WTC11 (cell line): ENCODE measurements around the gene MYMK. TPM values are rescaled to one million over a fixed set of nuclear protein-coding genes. Genes with fewer than 3 reads are reported as not detected.

Experiments used
- ATAC-seq: fragments of 200-7000 bp; cut with Tn5 transposase; 2 replicates; pipeline ENCODE4 v1.10.0; 2021; ENCODE audit warnings: mild to moderate bottlenecking, moderate library complexity
- CTCF ChIA-PET: fragments of 300-600 bp; sonication (Branson Sonifier 250); formaldehyde crosslinking; loops from one replicate; lab custom pipeline; 2021; ENCODE audit warnings: antibody characterized with exemption; lab: Charles Lee
- POLR2A ChIA-PET: fragments of 350-600 bp; sonication (Branson Sonifier 250); formaldehyde crosslinking; loops from one replicate; lab custom pipeline; 2021; ENCODE audit warnings: antibody characterized with exemption; lab: Charles Lee
- DNase-seq: peaks from one replicate; pipeline ENCODE4 v3.0.0; 2021; ENCODE audit warnings: low spot score
- H3K27ac Mint-ChIP-seq: 2 replicates; pipeline ENCODE4 v1.8.0; 2021; ENCODE audit warnings: mixed read lengths
- H3K27me3 Mint-ChIP-seq: 2 replicates; pipeline ENCODE4 v1.8.0; 2021; ENCODE audit warnings: low read depth, mild to moderate bottlenecking, moderate library complexity, mixed read lengths
- H3K36me3 Mint-ChIP-seq: 2 replicates; pipeline ENCODE4 v1.8.0; 2021; ENCODE audit warnings: mixed read lengths
- H3K4me1 Mint-ChIP-seq: 2 replicates; pipeline ENCODE4 v1.8.0; 2022; ENCODE audit warnings: mixed read lengths
- H3K4me3 Mint-ChIP-seq: 2 replicates; pipeline ENCODE4 v1.8.0; 2021; ENCODE audit warnings: mild to moderate bottlenecking, moderate library complexity, mixed read lengths
- H3K9me3 Mint-ChIP-seq: 2 replicates; pipeline ENCODE4 v1.8.0; 2021; ENCODE audit warnings: mixed read lengths
- CDX4 ChIP-seq: fragments of 250-450 bp; sonication (Bioruptor Pico); IDR thresholded peaks from 2 replicates; pipeline ENCODE4 v1.9.0; 2021; ENCODE audit warnings: moderate library complexity, mild to moderate bottlenecking, inconsistent platforms, borderline replicate concordance
- CTCF ChIP-seq: fragments of 200-600 bp; IDR thresholded peaks from 2 replicates; pipeline ENCODE4 v1.8.0; 2022; ENCODE audit warnings: antibody characterized with exemption
- EMX1 ChIP-seq: fragments of 250-450 bp; sonication (Bioruptor Pico); IDR thresholded peaks from 2 replicates; pipeline ENCODE4 v1.8.0; 2021; ENCODE audit warnings: mild to moderate bottlenecking
- FOXP1 ChIP-seq: sonication (generic); formaldehyde crosslinking; IDR thresholded peaks from 2 replicates; pipeline ENCODE4 v1.8.0; 2022; ENCODE audit warnings: missing genetic modification reagents, mild to moderate bottlenecking, moderate library complexity, borderline replicate concordance
- JAZF1 ChIP-seq: fragments of 250-450 bp; sonication (Bioruptor Pico); IDR thresholded peaks from 2 replicates; pipeline ENCODE4 v1.9.0; 2021; ENCODE audit warnings: moderate library complexity, mild to moderate bottlenecking, inconsistent platforms
- NR2C2 ChIP-seq: sonication (generic); formaldehyde crosslinking; IDR thresholded peaks from 2 replicates; pipeline ENCODE4 v1.8.0; 2022; ENCODE audit warnings: mild to moderate bottlenecking, missing genetic modification reagents
- PRDM15 ChIP-seq: sonication (generic); formaldehyde crosslinking; IDR thresholded peaks from 2 replicates; pipeline ENCODE4 v1.8.0; 2022; ENCODE audit warnings: missing genetic modification reagents
- PREB ChIP-seq: sonication (generic); formaldehyde crosslinking; IDR thresholded peaks from 2 replicates; pipeline ENCODE4 v1.8.1; 2022; ENCODE audit warnings: mild to moderate bottlenecking, missing genetic modification reagents, moderate library complexity, borderline replicate concordance
- TEAD4 ChIP-seq: sonication (generic); formaldehyde crosslinking; IDR thresholded peaks from 2 replicates; pipeline ENCODE4 v1.8.0; 2022; ENCODE audit warnings: mild to moderate bottlenecking, missing genetic modification reagents
- ZBTB21 ChIP-seq: sonication (generic); formaldehyde crosslinking; IDR thresholded peaks from 2 replicates; pipeline ENCODE4 v1.8.1; 2023; ENCODE audit warnings: mild to moderate bottlenecking, missing genetic modification reagents, borderline replicate concordance
- ZBTB43 ChIP-seq: sonication (generic); formaldehyde crosslinking; IDR thresholded peaks from 2 replicates; pipeline ENCODE4 v1.8.1; 2023; ENCODE audit warnings: mild to moderate bottlenecking, missing genetic modification reagents
- ZNF281 ChIP-seq: sonication (generic); formaldehyde crosslinking; IDR thresholded peaks from 2 replicates; pipeline ENCODE4 v1.8.0; 2023; ENCODE audit warnings: mild to moderate bottlenecking, missing genetic modification reagents
- ZNF425 ChIP-seq: fragments of 250-450 bp; sonication (Bioruptor Pico); conservative IDR thresholded peaks from 2 replicates; pipeline ENCODE4 v1.9.0; 2021; ENCODE audit warnings: mild to moderate bottlenecking
- total RNA-seq: library from RNA; stranded (reverse); gene quantifications from 3 replicates; pipeline ENCODE4 v1.2.3, GENCODE V29; 2021

Gene MYMK
- total RNA-seq, 1 experiment from 2014 or later: not detected

GRCh38 chr9:133476941-133477340 is 47.8 kb downstream of the MYMK start:
- Mint-ChIP-seq H3K36me3 (peaks cover 3% of the 10 kb centered on the region; the same call in 1 of the 2 replicates), H3K4me3 (no peak overlapping the region), H3K27ac (no peak overlapping the region), H3K27me3 (peaks cover 3% of the 10 kb centered on the region; the same call in 1 of the 2 replicates), H3K4me1 (peaks cover 13% of the 10 kb centered on the region), H3K9me3 (no peaks in the 10 kb centered on the region)
- ATAC-seq (no peak), DNase-seq (no peak)
- no peak for TF ChIP-seq CDX4
- no peak for TF ChIP-seq EMX1 (CRISPR knock-in tag)
- POLR2A ChIA-PET: no interaction called here
- CTCF ChIA-PET: interaction anchor here (2.0 kb wide), 1 partner anchor 10 kb away, joined by 6 read pairs; no protein-coding TSS in a partner anchor

- ATAC-seq (no peak), DNase-seq (no peak)
- no peak for TF ChIP-seq ZBTB21 (CRISPR knock-in tag)
- no peak for TF ChIP-seq ZNF425 (CRISPR knock-in tag)
- no peak for TF ChIP-seq ZNF281
- no peak for TF ChIP-seq PREB (CRISPR knock-in tag)
- TF ChIP-seq CTCF: no peak
- no peak for TF ChIP-seq TEAD4
- TF ChIP-seq FOXP1 (CRISPR knock-in tag): no peak
- Mint-ChIP-seq H3K27me3 (peaks cover 3% of the 10 kb centered on the region; the same call in 1 of the 2 replicates), H3K4me1 (peaks cover 13% of the 10 kb centered on the region), H3K27ac (peak overlapping the region; percentile 23; the same call in 1 of the 2 replicates), H3K36me3 (peaks cover 3% of the 10 kb centered on the region; the same call in 1 of the 2 replicates), H3K9me3 (no peaks in the 10 kb centered on the region), H3K4me3 (no peak overlapping the region)
- ChIA-PET CTCF (no interaction called here), POLR2A (no interaction called here)
Measured at GRCh38 chr9:133476036-133476931, 48.5 kb downstream of the MYMK start.

- ChIA-PET CTCF (interaction anchor here (0.7 kb wide), 1 partner anchor 11 kb away, joined by 3 read pairs; no protein-coding TSS in a partner anchor), POLR2A (no interaction called here)
- Mint-ChIP-seq H3K27ac (no peak overlapping the region), H3K9me3 (no peaks in the 10 kb centered on the region), H3K27me3 (peaks cover 3% of the 10 kb centered on the region; the same call in 1 of the 2 replicates), H3K4me3 (no peak overlapping the region), H3K4me1 (peaks cover 15% of the 10 kb centered on the region), H3K36me3 (peaks cover 3% of the 10 kb centered on the region; the same call in 1 of the 2 replicates)
- no peak for ATAC-seq
- DNase-seq: no peak
- no peak for TF ChIP-seq JAZF1
- no peak for TF ChIP-seq ZBTB43 (CRISPR knock-in tag)
- TF ChIP-seq PRDM15 (CRISPR knock-in tag): no peak
- no peak for TF ChIP-seq NR2C2
Measured at GRCh38 chr9:133475292-133476012, 49.3 kb downstream of the MYMK start.
